ENCODE data around the gene DNASE1.

Gene DNASE1

DNA sequence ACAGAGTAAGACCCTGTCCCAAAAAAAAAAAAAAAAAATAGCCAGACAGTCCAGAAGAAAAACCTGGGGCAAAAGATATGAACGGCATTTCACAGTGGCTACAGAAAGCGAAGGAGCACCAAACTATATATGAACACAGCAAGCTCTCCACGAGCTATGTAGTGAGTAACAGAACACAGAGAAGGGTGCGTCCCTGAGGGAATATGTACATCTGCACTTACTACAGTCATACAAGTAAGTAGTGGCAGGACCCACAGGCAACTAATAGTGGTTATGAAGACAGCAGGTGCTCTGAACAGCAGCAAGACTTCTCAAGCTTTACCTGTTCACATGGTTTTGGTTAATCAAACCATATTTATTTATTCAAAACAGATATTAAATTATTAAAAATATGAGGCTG, 47.0 kb downstream of the DNASE1 start:
- DNase-seq: no peak

GRCh38 chr16:3702082-3702481, 47.6 kb downstream of the DNASE1 start:
- DNase-seq: no peak

- no peak for DNase-seq
Measured at GRCh38 chr16:3706253-3707012, 51.9 kb downstream of the DNASE1 start.

All from stimulated activated CD4-positive, alpha-beta T cell treated with anti-CD3 and anti-CD28 coated beads, Interleukin-2, amount 100 ng/mL, for 48 hours (primary cell).